Measurements from ENCODE around the gene C17orf67. TPM values are rescaled to one million over a fixed set of nuclear protein-coding genes. Genes with fewer than 3 reads are reported as not detected.
"Not testable (repeated sequence)": the region's sequence is repeated elsewhere in the genome, so short reads cannot be mapped to it uniquely, and the experiment has no call there.

Gene C17orf67
- total RNA-seq, 1 experiment from 2014 or later = 1.5 TPM

DNA sequence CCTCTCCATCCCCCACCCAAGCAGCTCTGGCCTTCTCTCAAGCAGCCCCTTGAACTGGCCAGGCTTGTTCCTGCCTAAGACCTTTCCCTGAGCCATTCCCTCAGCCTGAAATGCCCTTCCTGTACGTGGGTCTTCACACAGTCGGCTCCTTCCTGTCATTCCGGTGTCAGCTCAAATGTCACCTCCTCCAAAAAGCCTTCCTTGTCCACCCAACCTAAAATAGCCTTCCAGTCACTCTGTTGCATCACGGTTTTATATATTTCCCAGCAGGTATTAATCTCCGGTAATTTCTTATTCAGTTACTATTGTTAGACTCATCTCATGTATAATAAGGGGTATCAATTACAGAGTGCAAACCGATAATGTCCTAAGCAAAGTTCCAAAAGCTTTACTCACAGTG is 51.8 kb downstream of the C17orf67 start:
- H3K27me3 ChIP-seq (ENCODE audit: control insufficient read depth, insufficient read depth, low read length) = peaks cover 17% of the 10 kb centered on the region
- DNase-seq = no peak
- no peaks in the 10 kb centered on the region for H3K36me3 ChIP-seq (replicated peaks; ENCODE audit: control insufficient read depth, insufficient read depth, low read length)
- no peak overlapping the region for H3K4me3 ChIP-seq (ENCODE audit: insufficient read depth, low read depth, low read length)

DNA sequence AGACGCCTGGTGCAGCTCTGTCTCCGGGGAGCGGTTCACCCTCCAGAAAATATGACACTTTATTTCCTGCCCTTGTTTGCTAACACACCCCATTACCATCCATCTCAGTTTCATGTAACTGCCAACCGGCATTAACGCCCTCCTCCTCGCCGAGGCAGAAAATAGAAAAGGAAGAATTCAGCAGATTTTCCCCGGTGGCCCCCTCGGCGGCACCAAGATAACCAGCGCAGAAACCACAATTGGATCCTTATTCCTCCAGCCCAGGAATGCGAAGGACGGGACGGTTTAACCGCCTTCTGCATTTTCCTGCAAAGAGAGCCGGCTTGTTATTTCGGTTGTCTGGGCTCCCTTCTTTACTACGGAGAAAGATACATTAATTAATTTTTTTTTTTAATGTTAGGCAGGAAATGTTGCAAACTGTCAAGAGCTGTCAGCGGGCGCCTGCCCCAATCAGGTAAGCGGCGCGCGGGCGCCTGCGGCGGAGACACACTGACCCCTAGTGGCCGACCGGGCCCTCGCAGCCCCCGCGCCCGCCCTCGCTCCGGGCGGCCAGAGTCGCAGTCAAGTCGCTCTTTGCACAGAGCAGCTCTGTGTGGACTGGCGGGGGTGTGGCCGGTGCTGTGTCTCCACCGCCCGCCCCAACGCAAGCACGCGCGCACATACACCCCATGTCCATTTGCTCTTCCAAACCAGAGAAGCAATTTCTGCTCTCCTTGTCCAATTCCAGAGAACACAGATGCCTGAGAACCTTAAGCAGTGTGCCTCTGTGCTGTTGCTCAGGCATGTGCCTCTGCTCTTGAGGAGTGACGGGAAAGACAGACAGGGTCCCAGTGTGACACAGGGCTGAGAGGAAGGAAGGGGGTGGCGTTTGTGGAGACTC is 53.6 kb downstream of the C17orf67 start:
- no peaks in the 10 kb centered on the region for H3K36me3 ChIP-seq (replicated peaks; ENCODE audit: control insufficient read depth, insufficient read depth, low read length)
- peaks cover 17% of the 10 kb centered on the region for H3K27me3 ChIP-seq (ENCODE audit: control insufficient read depth, insufficient read depth, low read length)
- peak; percentile 89 for DNase-seq
- no peak overlapping the region; the same call in 1 of the 2 replicates for H3K4me3 ChIP-seq (ENCODE audit: insufficient read depth, low read depth, low read length)

DNA sequence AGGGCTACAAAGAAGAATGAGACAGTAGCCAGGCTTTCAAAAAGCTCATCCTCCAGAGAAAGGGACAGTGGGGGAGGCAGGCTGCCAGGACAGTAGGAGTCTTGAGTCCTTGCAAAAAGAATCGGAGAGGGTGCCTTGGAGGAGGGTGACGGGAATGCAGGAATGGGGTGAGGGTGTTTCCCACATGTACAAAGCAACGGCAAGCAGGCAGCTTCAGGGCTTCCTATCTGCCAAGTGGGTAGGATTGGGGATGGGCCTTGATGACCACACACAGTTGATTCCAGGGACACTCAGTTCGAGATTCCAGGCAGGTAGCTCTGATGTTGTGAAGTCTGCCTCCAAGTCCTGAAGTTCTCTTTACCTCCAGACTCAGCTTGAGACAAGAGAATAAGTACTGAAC is 54.4 kb downstream of the C17orf67 start:
- H3K36me3 ChIP-seq (replicated peaks; ENCODE audit: control insufficient read depth, insufficient read depth, low read length) = no peaks in the 10 kb centered on the region
- DNase-seq = no peak
- peaks cover 17% of the 10 kb centered on the region for H3K27me3 ChIP-seq (ENCODE audit: control insufficient read depth, insufficient read depth, low read length)
- H3K4me3 ChIP-seq (ENCODE audit: insufficient read depth, low read depth, low read length) = no peak overlapping the region

DNA sequence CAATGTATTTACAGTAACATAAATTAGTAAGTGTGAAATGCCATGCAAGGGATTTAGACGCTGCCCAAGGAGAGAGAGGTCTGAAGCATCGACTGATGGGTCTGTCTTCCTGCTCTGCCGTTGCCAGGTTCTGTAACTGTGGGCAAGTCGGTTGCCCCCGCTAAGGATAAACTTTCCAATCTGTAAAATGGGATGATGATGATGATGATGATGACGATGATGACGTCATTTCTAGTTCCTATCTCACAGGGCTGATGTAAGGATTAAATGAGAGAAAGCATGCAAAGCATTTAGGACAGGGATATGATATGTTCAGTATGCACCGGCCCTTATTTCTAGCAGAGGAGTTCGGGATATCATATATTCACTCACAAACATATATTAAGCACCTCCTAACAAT is 54.8 kb downstream of the C17orf67 start:
- no peak overlapping the region for H3K4me3 ChIP-seq (ENCODE audit: insufficient read depth, low read depth, low read length)
- DNase-seq = no peak
- H3K27me3 ChIP-seq (ENCODE audit: control insufficient read depth, insufficient read depth, low read length) = peaks cover 17% of the 10 kb centered on the region
- H3K36me3 ChIP-seq (replicated peaks; ENCODE audit: control insufficient read depth, insufficient read depth, low read length) = no peaks in the 10 kb centered on the region

DNA sequence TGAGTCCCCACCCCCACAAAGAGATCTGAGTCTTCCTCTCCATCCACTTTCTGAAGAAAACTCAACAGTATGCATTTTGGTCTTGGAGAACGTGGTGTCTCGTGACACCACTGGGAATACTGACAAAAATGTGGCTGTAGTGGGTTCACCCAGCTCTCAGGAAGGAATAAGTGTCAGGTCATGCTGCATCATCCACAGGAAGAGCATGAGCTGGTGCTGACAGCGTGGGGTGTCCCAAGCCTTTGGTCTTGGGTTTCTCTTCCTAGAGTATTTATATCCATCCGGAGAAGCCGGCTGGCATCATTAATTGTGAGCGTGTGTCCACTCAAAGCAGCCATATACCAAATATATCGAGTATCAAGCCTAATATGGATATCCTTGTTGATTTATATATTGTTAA is 55.9 kb downstream of the C17orf67 start:
- H3K27me3 ChIP-seq (ENCODE audit: control insufficient read depth, insufficient read depth, low read length) = peaks cover 17% of the 10 kb centered on the region
- no peak overlapping the region for H3K4me3 ChIP-seq (ENCODE audit: insufficient read depth, low read depth, low read length)
- no peaks in the 10 kb centered on the region for H3K36me3 ChIP-seq (replicated peaks; ENCODE audit: control insufficient read depth, insufficient read depth, low read length)
- DNase-seq = no peak

DNA sequence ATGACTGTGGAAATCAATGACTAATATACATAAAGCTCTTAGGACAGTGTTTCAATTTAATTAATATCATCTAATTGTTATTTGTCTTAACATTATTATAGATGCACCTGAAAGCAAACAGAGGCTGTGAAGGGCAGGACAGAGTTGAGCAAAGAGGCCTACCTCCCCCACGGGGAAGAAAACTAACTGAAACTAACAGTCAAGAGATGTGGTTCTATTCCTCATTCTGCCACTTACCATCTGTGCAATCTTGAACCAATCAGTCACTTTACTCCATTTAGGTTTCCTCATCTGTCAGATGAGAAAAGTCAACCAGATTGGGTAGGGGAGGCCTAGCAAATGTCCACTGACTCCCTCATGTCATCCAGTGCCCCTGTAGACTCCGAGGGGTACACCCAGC is 59.1 kb downstream of the C17orf67 start:
- H3K36me3 ChIP-seq (replicated peaks; ENCODE audit: control insufficient read depth, insufficient read depth, low read length) = no peaks in the 10 kb centered on the region
- DNase-seq = no peak
- H3K4me3 ChIP-seq (ENCODE audit: insufficient read depth, low read depth, low read length) = no peak overlapping the region
- H3K27me3 ChIP-seq (ENCODE audit: control insufficient read depth, insufficient read depth, low read length) = peaks cover 5% of the 10 kb centered on the region; the same call in 1 of the 2 replicates

DNA sequence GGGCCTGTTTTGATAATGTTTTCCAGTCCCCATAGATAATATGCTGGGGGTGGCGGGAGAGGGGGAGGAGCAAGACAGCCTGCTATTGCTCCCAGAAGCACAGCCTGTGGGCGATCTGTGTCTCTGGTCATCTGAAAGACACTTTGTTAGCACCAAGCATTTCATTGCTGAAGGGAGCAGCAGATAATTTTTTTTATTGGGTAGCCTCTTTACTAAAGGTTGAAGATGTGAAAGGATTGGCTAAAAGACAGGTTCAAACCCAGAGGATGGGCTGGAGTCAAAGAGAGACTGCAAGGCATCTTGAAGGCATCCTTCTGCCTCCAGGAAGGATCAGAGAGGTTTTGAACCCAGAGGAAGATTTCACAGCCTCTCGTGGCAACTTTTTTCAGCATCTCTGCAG is 60.6 kb downstream of the C17orf67 start:
- H3K4me3 ChIP-seq (ENCODE audit: insufficient read depth, low read depth, low read length) = no peak overlapping the region
- H3K27me3 ChIP-seq (ENCODE audit: control insufficient read depth, insufficient read depth, low read length) = no peaks in the 10 kb centered on the region
- no peak for DNase-seq
- H3K36me3 ChIP-seq (replicated peaks; ENCODE audit: control insufficient read depth, insufficient read depth, low read length) = no peaks in the 10 kb centered on the region

DNA sequence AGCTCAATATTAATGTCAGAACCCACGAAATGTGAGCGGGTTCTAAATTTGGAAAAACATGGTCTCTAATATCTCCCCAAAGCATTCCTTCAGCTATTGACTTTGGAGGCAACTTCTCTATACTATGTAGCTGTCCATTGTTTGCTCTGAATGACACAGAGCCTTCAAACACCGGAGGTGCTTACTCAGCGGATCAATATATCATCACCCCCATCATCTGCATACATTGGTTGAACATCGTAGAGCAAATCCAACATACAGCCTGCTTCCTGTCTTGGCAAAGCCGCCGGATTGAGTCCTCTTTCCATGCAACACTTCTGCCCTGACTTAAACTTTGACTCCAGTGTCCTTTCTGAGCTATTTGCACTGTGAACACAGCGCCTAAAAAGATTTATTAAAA is 61.3 kb downstream of the C17orf67 start:
- Histone ChIP-seq H3K4me3 (ENCODE audit: insufficient read depth, low read depth, low read length) (no peak overlapping the region), H3K27me3 (ENCODE audit: control insufficient read depth, insufficient read depth, low read length) (no peaks in the 10 kb centered on the region), H3K36me3 (replicated peaks; ENCODE audit: control insufficient read depth, insufficient read depth, low read length) (no peaks in the 10 kb centered on the region)
- DNase-seq = no peak

DNA sequence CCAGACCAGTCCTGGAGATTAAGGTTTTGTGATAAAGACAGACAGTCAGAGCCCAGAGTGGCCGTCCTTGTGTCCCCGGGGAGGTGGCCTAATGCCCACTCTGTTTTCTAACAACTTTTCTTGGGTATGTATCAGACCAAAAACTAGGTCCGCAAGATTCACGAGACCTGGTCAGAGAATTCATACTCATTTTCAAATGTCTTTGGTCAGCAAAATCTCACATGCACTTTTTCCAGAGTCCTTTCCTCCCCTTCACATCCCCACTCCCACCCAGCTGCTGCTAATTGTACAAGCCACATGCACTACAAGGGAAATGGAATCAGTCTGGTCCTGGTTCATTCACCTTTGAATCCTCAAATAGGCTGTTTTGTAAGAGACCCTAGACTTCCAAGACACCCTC is 61.7 kb downstream of the C17orf67 start:
- H3K4me3 ChIP-seq (ENCODE audit: insufficient read depth, low read depth, low read length) = no peak overlapping the region
- DNase-seq = no peak
- no peaks in the 10 kb centered on the region for H3K27me3 ChIP-seq (ENCODE audit: control insufficient read depth, insufficient read depth, low read length)
- H3K36me3 ChIP-seq (replicated peaks; ENCODE audit: control insufficient read depth, insufficient read depth, low read length) = no peaks in the 10 kb centered on the region

DNA sequence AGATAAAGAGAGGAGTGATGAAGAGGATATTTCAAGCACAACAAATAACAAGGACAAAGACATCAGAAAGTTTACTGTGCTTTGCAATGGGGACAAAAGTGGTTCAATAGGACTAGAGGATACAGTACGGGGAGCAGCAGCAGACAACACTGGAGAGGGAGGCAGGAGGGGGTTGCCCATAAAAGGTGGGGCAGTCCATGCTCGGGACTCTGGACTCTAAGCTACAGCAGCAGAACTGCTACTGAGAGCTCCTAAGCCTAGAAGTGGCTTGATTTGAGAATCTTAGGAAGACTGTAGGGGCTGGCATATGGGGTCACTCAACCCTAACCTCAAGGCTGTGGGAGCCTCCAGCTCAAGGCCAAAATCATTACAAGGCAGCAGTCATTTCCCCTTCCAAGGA is 62.2 kb downstream of the C17orf67 start:
- no peak for DNase-seq
- no peaks in the 10 kb centered on the region for H3K27me3 ChIP-seq (ENCODE audit: control insufficient read depth, insufficient read depth, low read length)
- no peak overlapping the region for H3K4me3 ChIP-seq (ENCODE audit: insufficient read depth, low read depth, low read length)
- H3K36me3 ChIP-seq (replicated peaks; ENCODE audit: control insufficient read depth, insufficient read depth, low read length) = no peaks in the 10 kb centered on the region

DNA sequence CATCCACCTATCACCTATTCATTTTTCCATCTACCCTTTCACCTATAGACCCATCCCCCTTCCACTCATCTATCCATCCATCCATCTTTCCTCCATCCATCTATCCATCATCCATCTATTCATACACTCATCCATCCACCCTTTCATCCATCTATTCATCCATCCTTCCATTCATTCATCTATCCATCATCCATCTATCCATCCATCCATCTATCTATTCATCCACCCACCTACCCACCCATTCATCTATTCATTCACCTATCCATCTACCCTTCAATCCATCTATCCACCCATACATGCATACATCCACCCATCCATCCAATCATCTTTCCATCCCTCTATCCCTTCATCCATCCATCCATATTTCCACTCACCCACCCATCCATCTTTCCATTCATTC is 63.3 kb downstream of the C17orf67 start:
- Histone ChIP-seq H3K27me3 (ENCODE audit: control insufficient read depth, insufficient read depth, low read length) (no peaks in the 10 kb centered on the region), H3K4me3 (ENCODE audit: insufficient read depth, low read depth, low read length) (no peak overlapping the region), H3K36me3 (replicated peaks; ENCODE audit: control insufficient read depth, insufficient read depth, low read length) (no peaks in the 10 kb centered on the region)
- DNase-seq = no peak

DNA sequence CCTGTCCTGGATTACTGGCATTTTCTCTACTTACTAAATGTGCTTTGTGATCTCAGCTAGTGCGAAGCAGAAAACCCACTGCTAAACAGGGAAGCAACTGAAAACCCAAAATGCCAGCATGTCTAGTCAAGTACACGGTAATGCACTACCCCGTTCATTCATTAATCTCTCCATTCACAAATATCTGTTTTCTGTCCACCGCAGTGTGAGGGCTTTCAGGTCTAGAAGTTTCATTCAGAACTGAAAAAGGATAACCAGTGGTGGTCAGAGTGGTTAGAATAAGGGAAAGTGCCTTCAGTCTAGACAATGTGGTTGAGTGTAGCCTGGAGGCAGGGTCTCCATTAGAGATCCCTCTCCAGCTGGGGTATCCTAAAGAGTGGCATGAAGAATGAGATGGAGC is 68.3 kb downstream of the C17orf67 start:
- Histone ChIP-seq H3K36me3 (replicated peaks; ENCODE audit: control insufficient read depth, insufficient read depth, low read length) (no peaks in the 10 kb centered on the region), H3K27me3 (ENCODE audit: control insufficient read depth, insufficient read depth, low read length) (no peaks in the 10 kb centered on the region), H3K4me3 (ENCODE audit: insufficient read depth, low read depth, low read length) (no peak overlapping the region)
- no peak for DNase-seq

DNA sequence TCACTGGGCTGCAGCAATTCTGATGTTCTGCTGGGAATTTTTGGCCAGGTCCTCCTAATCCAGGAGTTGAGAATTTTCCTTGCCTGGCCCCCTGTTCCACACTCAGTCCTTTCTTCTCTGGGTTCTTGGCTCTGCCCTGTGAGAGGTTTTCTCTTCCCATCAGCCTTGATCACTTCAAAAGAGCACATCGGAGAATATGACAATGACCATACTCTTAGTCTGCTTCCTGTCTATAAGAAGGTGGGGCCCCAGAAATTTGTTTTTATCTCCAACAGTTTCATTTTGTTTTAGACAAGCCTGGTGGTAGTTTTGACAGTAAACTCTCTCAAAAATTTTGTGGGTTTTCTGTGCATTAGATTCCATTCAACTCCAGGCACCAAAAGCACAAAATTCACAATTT is 70.7 kb downstream of the C17orf67 start:
- Histone ChIP-seq H3K4me3 (ENCODE audit: insufficient read depth, low read depth, low read length) (no peak overlapping the region), H3K27me3 (ENCODE audit: control insufficient read depth, insufficient read depth, low read length) (no peaks in the 10 kb centered on the region), H3K36me3 (replicated peaks; ENCODE audit: control insufficient read depth, insufficient read depth, low read length) (no peaks in the 10 kb centered on the region)
- no peak for DNase-seq

DNA sequence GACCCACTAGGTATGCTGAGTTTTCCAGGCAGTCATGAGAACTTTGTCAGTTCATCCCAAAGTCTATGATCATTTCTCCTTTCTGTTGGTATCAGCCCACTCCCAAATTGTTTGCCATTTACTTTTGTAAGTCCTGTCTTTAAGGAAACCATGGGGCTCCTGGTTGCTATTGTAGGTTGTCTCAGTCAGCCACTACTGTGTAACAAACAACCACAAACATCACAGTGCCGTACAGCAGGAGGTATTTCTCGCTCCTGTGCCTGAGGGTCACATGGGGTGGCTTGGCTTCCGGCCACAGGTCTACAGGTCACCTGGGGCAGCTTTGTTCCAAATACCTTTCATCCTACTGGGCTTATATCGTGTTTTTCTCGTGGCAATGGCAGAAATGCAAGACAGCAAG is 71.6 kb downstream of the C17orf67 start:
- H3K4me3 ChIP-seq (ENCODE audit: insufficient read depth, low read depth, low read length) = no peak overlapping the region
- H3K36me3 ChIP-seq (replicated peaks; ENCODE audit: control insufficient read depth, insufficient read depth, low read length) = no peaks in the 10 kb centered on the region
- H3K27me3 ChIP-seq (ENCODE audit: control insufficient read depth, insufficient read depth, low read length) = no peaks in the 10 kb centered on the region
- no peak for DNase-seq

DNA sequence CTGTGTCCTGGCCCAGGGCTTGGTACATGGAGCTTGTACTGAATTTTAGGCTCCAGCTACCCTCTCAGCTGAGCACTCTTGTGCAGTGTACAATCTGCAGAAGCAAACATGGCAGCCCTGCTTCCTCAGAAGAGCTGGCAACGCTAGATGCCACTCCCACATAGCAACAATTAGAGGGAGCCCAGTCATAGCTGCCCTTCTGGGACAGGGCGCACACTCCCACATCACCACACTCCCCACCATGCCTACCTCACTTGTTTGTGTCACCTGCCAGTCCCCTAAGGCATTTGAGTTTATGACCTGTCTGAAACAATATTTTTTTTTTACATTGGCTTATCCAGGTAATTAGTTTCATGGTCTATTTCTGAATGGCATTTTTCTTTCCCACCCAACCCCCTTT is 72.3 kb downstream of the C17orf67 start:
- no peaks in the 10 kb centered on the region for H3K27me3 ChIP-seq (ENCODE audit: control insufficient read depth, insufficient read depth, low read length)
- H3K36me3 ChIP-seq (replicated peaks; ENCODE audit: control insufficient read depth, insufficient read depth, low read length) = no peaks in the 10 kb centered on the region
- no peak overlapping the region for H3K4me3 ChIP-seq (ENCODE audit: insufficient read depth, low read depth, low read length)
- DNase-seq = no peak

DNA sequence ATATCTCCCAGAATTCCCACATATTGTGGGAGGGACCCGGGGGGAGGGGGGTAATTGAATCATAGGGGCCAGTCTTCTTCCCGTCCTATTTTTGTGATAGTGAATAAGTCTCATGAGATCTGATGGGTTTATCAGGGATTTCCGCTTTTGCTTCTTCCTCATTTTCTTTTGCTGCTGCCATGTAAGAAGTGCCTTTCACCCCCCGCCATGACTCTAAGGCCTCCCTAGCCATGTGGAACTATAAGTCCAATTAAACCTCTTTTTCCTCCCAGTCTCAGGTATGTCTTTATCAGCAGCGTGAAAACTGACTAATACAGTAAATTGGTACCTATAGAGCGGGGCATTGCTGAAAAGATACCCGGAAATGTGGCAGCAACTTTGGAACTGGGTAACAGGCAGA is 76.1 kb downstream of the C17orf67 start:
- not testable (repeated sequence) for H3K36me3 ChIP-seq (replicated peaks; ENCODE audit: control insufficient read depth, insufficient read depth, low read length); H3K27me3 ChIP-seq (ENCODE audit: control insufficient read depth, insufficient read depth, low read length); H3K4me3 ChIP-seq (ENCODE audit: insufficient read depth, low read depth, low read length); DNase-seq

Measured in H7 (cell line).